PFSK-1 (cell line): Measurements from ENCODE around the gene PARVB.

Experiments used
- FOXP2 ChIP-seq: optimal IDR thresholded peaks from 2 replicates; pipeline ENCODE3; 2011; ENCODE audit warnings: borderline replicate concordance, control low read depth, inconsistent platforms; ENCODE audit not compliant: insufficient read depth; ENCODE audit errors: extremely low read length, extremely low read depth
- POLR2AphosphoS5 ChIP-seq: IDR thresholded peaks from 2 replicates; pipeline ENCODE4 v1.6.1; 2012; ENCODE audit warnings: low read depth, mild to moderate bottlenecking, control low read depth, low read length, moderate library complexity
- SIN3A ChIP-seq: IDR thresholded peaks from 2 replicates; pipeline ENCODE4 v1.6.1; 2012; ENCODE audit warnings: mild to moderate bottlenecking, low read length, moderate library complexity, borderline replicate concordance; ENCODE audit not compliant: insufficient read depth
- TAF1 ChIP-seq: IDR thresholded peaks from 2 replicates; pipeline ENCODE4 v1.6.1; 2012; ENCODE audit warnings: low read length, control low read depth, borderline replicate concordance; ENCODE audit not compliant: insufficient read depth
- TF ChIP-seq, protein P1 (sequence below), 2 experiments: IDR thresholded peaks; 2 replicates each; pipeline versions ENCODE4 v1.6.1 to v1.8.0; 2011 to 2012; ENCODE audit warnings: low read depth in 2 of 2, low read length in 2 of 2, control low read depth in 1 of 2, inconsistent platforms in 1 of 2, mild to moderate bottlenecking in 1 of 2, moderate library complexity in 1 of 2; ENCODE audit not compliant: insufficient read depth in 1 of 2

- no peak for TF ChIP-seq TAF1
- TF ChIP-seq, protein P1, sequence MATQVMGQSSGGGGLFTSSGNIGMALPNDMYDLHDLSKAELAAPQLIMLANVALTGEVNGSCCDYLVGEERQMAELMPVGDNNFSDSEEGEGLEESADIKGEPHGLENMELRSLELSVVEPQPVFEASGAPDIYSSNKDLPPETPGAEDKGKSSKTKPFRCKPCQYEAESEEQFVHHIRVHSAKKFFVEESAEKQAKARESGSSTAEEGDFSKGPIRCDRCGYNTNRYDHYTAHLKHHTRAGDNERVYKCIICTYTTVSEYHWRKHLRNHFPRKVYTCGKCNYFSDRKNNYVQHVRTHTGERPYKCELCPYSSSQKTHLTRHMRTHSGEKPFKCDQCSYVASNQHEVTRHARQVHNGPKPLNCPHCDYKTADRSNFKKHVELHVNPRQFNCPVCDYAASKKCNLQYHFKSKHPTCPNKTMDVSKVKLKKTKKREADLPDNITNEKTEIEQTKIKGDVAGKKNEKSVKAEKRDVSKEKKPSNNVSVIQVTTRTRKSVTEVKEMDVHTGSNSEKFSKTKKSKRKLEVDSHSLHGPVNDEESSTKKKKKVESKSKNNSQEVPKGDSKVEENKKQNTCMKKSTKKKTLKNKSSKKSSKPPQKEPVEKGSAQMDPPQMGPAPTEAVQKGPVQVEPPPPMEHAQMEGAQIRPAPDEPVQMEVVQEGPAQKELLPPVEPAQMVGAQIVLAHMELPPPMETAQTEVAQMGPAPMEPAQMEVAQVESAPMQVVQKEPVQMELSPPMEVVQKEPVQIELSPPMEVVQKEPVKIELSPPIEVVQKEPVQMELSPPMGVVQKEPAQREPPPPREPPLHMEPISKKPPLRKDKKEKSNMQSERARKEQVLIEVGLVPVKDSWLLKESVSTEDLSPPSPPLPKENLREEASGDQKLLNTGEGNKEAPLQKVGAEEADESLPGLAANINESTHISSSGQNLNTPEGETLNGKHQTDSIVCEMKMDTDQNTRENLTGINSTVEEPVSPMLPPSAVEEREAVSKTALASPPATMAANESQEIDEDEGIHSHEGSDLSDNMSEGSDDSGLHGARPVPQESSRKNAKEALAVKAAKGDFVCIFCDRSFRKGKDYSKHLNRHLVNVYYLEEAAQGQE (IDR thresholded peaks at IDR 0.05; ENCODE audit: insufficient read depth in 1 of 2, low read depth in 2 of 2, low read length in 2 of 2), result no peak
- TF ChIP-seq FOXP2, result no peak
- TF ChIP-seq POLR2AphosphoS5, result no peak
- TF ChIP-seq SIN3A, result no peak
These were observed 4.3 kb upstream of the PARVB start for GRCh38 chr22:44019846-44020245.
